ENCODE measurements around the gene SH2D5. TPM values are rescaled to one million over a fixed set of nuclear protein-coding genes. Genes with fewer than 3 reads are reported as not detected.
"Not testable (repeated sequence)": the region's sequence is repeated elsewhere in the genome, so short reads cannot be mapped to it uniquely, and the experiment has no call there.

SH2D5 gene
- total RNA-seq, 4 donors from 2014 or later = 0.37 TPM; not detected in 3

- no peak overlapping the region for H3K4me3 ChIP-seq
- whole genome bisulfite sequencing, 2 donors (ENCODE audit: low coverage in 1 of 2) = 69 to 75% methylated on average over 5 of the region's 5 CpGs
- no peaks in the 10 kb centered on the region for H3K27me3 ChIP-seq
- intact Hi-C loops (cut with DNase I; ENCODE audit: low total_unique reads) = no loop called here
- in situ Hi-C loops (cut with MboI; ENCODE audit: low pct_ligation_motif_present in 1 of 4, low pct_unique_long_range_greater_than_20kb in 1 of 4, low sequenced_read_pairs in 3 of 4) = loop anchor here in 2 of 4 donors (25.0 kb wide), 2 partner anchors 507 to 532 kb away; partner anchors contain the start of gene EIF4G3 (in 1 of the 2)
- no peaks in the 10 kb centered on the region for H3K9me3 ChIP-seq
- H3K36me3 ChIP-seq = no peaks in the 10 kb centered on the region
- H3K4me1 ChIP-seq = no peaks in the 10 kb centered on the region
- no peak for DNase-seq
- TF ChIP-seq POLR2AphosphoS5 (IDR thresholded peaks at IDR 0.05) = no peak
- no peak overlapping the region for H3K27ac ChIP-seq
Observed at GRCh38 chr1:20680269-20680668, 52.2 kb downstream of the SH2D5 start.

- no peak for DNase-seq
- Histone ChIP-seq H3K4me3 (no peak overlapping the region), H3K9me3 (no peaks in the 10 kb centered on the region), H3K27ac (no peak overlapping the region), H3K27me3 (no peaks in the 10 kb centered on the region), H3K36me3 (no peaks in the 10 kb centered on the region), H3K4me1 (no peaks in the 10 kb centered on the region)
- in situ Hi-C loops (cut with MboI; ENCODE audit: low pct_ligation_motif_present in 1 of 4, low pct_unique_long_range_greater_than_20kb in 1 of 4, low sequenced_read_pairs in 3 of 4) (loop anchor here in 2 of 4 donors (25.0 kb wide), 2 partner anchors 509 to 534 kb away; partner anchors contain the start of gene EIF4G3 (in 1 of the 2)), intact Hi-C loops (cut with DNase I; ENCODE audit: low total_unique reads) (no loop called here)
- TF ChIP-seq POLR2AphosphoS5 (IDR thresholded peaks at IDR 0.05) (no peak), CTCF (IDR thresholded peaks at IDR 0.05) (no peak), POLR2A (IDR thresholded peaks at IDR 0.05) (no peak), EP300 (IDR thresholded peaks at IDR 0.05; ENCODE audit: low read depth) (no peak)
- 69 to 87% methylated on average over 5 to 6 of the region's 6 CpGs for WGBS, 2 donors (ENCODE audit: low coverage in 1 of 2)
Observed at GRCh38 chr1:20678599-20678998, 53.9 kb downstream of the SH2D5 start.

GRCh38 chr1:20673626-20674025, 58.9 kb downstream of the SH2D5 start:
- H3K27me3 ChIP-seq; intact Hi-C loops (cut with DNase I; ENCODE audit: low total_unique reads); in situ Hi-C loops (cut with MboI; ENCODE audit: low pct_ligation_motif_present in 1 of 4, low pct_unique_long_range_greater_than_20kb in 1 of 4, low sequenced_read_pairs in 3 of 4); H3K4me3 ChIP-seq; H3K9me3 ChIP-seq; DNase-seq; H3K27ac ChIP-seq; H3K36me3 ChIP-seq; H3K4me1 ChIP-seq: not testable (repeated sequence)
- WGBS, 2 donors (ENCODE audit: low coverage in 1 of 2) = 89 to 95% methylated on average over 4 to 11 of the region's 11 CpGs

- no peak for DNase-seq
- Histone ChIP-seq H3K4me3 (no peak overlapping the region), H3K4me1 (no peaks in the 10 kb centered on the region), H3K27ac (no peak overlapping the region), H3K9me3 (no peaks in the 10 kb centered on the region), H3K27me3 (no peaks in the 10 kb centered on the region), H3K36me3 (no peaks in the 10 kb centered on the region)
- intact Hi-C loops (cut with DNase I; ENCODE audit: low total_unique reads) = no loop called here
- WGBS, 2 donors (ENCODE audit: low coverage in 1 of 2) = 52 to 77% methylated on average over 2 to 4 of the region's 4 CpGs
- in situ Hi-C loops (cut with MboI; ENCODE audit: low pct_ligation_motif_present in 1 of 4, low pct_unique_long_range_greater_than_20kb in 1 of 4, low sequenced_read_pairs in 3 of 4) = no loop called here
- TF ChIP-seq POLR2A (IDR thresholded peaks at IDR 0.05) = no peak
- no peak for TF ChIP-seq POLR2AphosphoS5 (IDR thresholded peaks at IDR 0.05)
- TF ChIP-seq CTCF (IDR thresholded peaks at IDR 0.05) = no peak
- no peak for TF ChIP-seq EP300 (IDR thresholded peaks at IDR 0.05; ENCODE audit: low read depth)
Observed at GRCh38 chr1:20672265-20672632, 60.3 kb downstream of the SH2D5 start.

GRCh38 chr1:20670936-20671335, 61.6 kb downstream of the SH2D5 start:
- Histone ChIP-seq H3K36me3 (no peaks in the 10 kb centered on the region), H3K27ac (no peak overlapping the region), H3K9me3 (no peaks in the 10 kb centered on the region), H3K27me3 (no peaks in the 10 kb centered on the region), H3K4me1 (no peaks in the 10 kb centered on the region), H3K4me3 (no peak overlapping the region)
- intact Hi-C loops (cut with DNase I; ENCODE audit: low total_unique reads) = no loop called here
- DNase-seq = no peak
- no peak for TF ChIP-seq POLR2AphosphoS5 (IDR thresholded peaks at IDR 0.05)
- WGBS, 2 donors (ENCODE audit: low coverage in 1 of 2) = 85 to 100% methylated on average over 1 to 5 of the region's 5 CpGs
- in situ Hi-C loops (cut with MboI; ENCODE audit: low pct_ligation_motif_present in 1 of 4, low pct_unique_long_range_greater_than_20kb in 1 of 4, low sequenced_read_pairs in 3 of 4) = no loop called here

Other genes with a start within 250 kb of the SH2D5 start
- gene CAMK2N1, start 246.5 kb downstream of the SH2D5 start, total RNA-seq = 100 to 1,000 TPM in 1 of 4 donors, 10 to 100 TPM in 3; 74.3 to 126 (median 85.9) TPM
- 10 to 100 TPM; 21.9 to 53.9 (median 43.9) TPM for gene MUL1, start 224.6 kb downstream of the SH2D5 start, total RNA-seq
- not detected for gene FAM43B, start 180.1 kb downstream of the SH2D5 start, total RNA-seq
- 10 to 100 TPM in 3 of 4 donors, not detected in 1; 39.7 to 50.5 (median 43.1) TPM for gene CDA, start 143.6 kb downstream of the SH2D5 start, total RNA-seq
- gene PINK1, start 99.2 kb downstream of the SH2D5 start, total RNA-seq = 100 to 1,000 TPM; 122 to 235 (median 192) TPM
- gene DDOST, start 71.3 kb downstream of the SH2D5 start, total RNA-seq = 100 to 1,000 TPM in 3 of 4 donors, 10 to 100 TPM in 1; 70.3 to 157 (median 105) TPM
- gene KIF17, start 14.7 kb downstream of the SH2D5 start, total RNA-seq = 10 to 100 TPM in 1 of 4 donors, under 1 TPM in 2, not detected in 1; 0.27 to 21.1 (median 0.79) TPM
- gene HP1BP3, start 54.6 kb upstream of the SH2D5 start, total RNA-seq = 100 to 1,000 TPM; 143 to 272 (median 197) TPM

Measured in transverse colon (tissue), 4 donors.